COLO668 (cell line): Measurements from ENCODE around the gene SH3BP2.

Source experiments
- DNase-seq: peaks from one replicate; lab custom pipeline; 2025; ENCODE audit not compliant: unreplicated experiment; lab: John Stamatoyannopoulos, UW

Gene SH3BP2

GRCh38 chr4:2802618-2803531 lies 10.0 kb downstream of the SH3BP2 start:
- DNase-seq = no peak

DNA sequence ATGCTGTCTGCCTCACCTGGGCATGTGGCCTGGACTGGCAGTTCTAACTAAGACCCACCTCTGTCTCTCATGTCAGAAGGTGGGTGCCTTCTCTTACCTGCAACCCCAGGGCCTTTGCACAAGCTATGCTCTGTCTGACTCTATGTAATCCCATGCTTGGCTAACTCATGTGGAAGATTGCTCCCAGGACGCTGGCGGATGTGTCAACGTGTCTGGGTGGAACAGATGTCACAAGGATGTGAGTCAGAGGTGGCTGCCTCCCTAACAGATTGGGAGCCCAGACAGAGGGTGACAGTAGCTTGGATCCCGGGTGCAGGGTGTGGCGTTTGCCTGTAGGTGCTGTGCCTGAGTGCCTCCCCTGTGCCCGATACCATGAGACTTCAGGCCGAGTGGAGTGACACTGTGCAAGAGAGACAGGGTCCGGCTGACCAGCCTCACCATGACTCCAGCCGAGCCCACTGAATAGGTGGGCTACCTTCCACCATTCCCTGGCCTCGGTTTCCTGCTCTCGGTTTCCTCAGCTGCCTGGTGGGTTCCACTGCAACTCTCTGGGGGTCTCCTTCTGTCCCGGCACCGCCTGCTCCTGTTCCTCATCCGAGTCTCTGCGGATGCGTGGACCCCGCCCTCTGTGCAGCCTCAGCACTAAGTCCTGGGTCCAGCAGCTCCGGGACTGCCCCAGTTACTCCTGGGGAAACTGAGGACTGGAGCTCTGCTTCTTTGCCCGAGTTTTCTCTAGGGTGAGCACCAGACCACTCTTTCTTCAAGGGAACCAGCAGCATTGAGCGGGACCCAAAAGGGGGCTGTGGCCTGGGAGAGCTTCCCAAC lies 11.0 kb downstream of the SH3BP2 start:
- DNase-seq = peak; percentile 18

DNA sequence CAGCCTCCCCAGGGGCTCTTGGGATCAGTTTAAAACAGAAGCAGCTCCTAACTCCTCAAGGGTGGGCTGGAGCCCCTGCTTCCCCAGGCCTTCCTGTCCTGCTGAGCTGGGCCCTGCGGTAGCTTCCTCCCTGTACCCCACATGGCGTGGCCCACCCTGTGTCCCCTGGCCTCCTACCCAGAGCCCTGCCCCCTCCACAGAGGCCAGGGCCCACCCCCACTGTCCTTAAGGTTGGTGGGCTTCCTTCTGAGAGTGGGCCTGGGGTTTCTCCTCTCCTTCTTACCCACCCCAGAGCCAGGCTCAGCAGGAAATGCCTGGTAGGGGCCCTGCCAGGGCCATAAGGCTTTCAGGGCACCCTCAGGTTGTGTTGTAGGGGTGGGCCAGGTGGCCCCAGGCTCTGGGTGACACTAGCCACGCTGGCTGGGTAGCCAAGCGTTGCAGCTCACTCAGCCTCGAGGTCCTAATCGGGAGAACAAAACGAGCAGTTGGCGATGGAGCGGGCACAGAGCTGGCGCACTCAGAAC lies 11.6 kb downstream of the SH3BP2 start:
- DNase-seq = no peak

DNA sequence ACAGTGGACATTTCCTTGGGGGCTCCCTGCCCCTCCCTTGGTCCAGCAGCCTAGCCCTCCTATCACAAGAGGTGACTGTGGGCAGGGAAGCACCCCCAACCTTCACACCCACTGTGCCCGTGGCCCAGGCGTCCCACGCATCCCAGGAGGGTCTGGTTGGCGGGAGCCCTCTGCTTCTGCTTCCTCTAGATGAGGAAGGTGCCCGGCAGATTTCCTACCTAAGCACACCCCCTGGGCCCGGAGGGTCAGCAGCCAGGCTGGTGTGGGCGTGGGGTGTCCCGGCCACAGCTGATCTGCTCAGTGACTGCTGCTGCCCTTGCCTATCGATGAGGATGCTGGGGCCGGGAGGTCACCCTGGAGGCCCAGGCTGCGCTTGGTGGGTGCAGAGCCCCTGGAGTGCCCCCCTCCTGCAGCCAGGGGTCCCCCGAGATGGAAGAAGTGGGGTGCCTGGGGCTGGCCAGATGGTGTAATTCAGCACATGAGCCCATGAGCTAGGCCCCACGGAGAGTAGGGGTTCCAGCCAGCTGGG lies 12.2 kb downstream of the SH3BP2 start:
- DNase-seq = no peak

GRCh38 chr4:2805712-2806389 lies 13.0 kb downstream of the SH3BP2 start:
- no peak for DNase-seq

DNA sequence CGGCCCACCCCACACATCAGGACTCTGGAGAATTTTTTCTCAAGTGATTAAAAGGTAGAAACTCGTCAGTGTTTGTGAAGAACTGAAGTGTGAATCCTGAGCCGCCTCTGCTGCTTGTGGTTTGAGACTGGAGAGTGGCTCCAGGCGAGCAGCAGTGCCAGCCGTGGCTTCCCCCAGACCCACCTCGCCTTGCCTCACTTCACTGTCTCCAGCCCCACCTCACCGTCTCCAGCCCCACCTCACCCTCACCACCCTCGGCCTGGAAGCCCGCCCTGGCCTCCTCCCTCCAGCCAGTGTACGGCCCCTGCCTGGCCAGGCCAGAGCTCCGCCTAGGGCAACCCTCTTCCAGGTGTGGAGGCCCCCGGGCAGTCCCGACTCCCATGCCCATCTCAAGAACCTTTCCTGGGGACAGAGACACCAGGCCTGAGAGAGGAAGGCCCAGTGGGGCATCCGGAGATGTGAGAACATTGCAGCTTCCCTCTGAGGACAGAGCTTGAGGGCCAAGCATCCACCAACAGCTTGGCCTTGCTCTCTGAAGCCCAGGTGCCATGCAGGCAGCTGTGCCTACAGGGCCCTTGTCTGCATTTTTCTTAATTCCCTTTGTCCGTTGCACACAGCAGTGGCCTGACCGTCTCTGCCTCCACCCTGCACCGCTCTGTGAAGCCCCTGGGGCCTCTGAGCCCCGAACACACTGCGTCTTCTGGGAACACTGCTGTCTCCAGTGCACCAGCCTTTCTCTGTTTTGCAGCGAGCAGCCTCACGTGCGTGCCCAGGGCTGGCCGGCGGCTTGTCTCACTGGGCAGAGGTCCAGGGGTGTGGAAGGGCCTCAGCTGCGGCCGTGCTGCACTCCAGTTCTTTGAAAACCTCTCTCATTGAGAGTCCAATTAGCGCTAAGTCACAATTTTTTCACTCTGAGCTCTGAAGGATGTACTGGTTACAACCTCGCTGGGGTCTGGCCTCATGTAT lies 13.8 kb downstream of the SH3BP2 start:
- DNase-seq = no peak

- no peak for DNase-seq
These were observed 14.7 kb downstream of the SH3BP2 start for GRCh38 chr4:2807571-2807970.

DNA sequence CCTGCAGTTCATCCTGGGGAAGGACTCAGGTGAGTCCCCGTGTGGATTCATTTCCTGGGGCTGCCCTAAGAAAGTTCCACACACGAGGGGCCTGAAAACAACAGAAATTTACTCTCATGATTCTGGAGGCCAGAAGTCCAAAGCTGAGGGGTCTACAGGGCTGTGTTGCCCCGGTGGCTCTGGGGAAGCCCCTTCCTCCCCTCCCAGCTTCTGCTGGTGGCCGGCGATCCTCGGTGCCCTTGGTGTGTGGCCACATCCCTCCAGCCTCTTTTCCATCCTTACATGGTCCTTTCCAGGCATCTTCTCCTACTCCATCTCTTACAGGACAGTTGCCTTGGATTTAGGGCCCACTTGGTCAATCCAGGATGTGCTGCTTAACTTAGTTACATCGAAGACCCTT lies 15.1 kb downstream of the SH3BP2 start:
- no peak for DNase-seq

DNA sequence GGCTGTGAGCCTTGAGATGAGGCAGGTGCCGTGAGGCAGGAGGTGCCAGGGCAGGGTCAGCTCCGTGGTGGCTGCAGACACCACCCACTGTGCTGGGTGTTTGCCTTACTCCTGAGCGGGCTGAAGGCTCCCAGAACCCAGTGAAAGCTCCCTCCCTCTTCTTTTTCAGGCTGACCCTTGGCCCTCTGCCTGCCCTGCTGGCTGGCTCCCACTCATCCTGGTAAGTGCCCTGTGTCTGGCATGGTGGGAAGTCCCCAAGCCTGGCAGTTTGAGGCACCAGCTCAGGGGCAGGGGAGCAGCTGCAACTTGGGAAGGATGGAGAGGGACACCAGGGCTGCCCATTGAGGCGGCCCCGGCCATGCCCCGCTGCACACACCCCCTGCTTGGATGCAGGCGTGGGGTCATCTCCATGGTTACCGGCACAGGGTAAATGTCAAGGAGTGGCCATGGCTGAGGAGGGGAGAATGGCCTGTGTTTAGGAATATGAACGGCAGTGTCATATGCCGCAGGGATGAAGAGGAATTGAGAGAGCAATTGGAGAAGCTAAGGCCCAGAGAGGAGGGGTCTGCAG lies 16.8 kb downstream of the SH3BP2 start:
- DNase-seq = peak; percentile 37

- DNase-seq = no peak
These were observed 17.5 kb downstream of the SH3BP2 start for GRCh38 chr4:2810388-2810787.

DNA sequence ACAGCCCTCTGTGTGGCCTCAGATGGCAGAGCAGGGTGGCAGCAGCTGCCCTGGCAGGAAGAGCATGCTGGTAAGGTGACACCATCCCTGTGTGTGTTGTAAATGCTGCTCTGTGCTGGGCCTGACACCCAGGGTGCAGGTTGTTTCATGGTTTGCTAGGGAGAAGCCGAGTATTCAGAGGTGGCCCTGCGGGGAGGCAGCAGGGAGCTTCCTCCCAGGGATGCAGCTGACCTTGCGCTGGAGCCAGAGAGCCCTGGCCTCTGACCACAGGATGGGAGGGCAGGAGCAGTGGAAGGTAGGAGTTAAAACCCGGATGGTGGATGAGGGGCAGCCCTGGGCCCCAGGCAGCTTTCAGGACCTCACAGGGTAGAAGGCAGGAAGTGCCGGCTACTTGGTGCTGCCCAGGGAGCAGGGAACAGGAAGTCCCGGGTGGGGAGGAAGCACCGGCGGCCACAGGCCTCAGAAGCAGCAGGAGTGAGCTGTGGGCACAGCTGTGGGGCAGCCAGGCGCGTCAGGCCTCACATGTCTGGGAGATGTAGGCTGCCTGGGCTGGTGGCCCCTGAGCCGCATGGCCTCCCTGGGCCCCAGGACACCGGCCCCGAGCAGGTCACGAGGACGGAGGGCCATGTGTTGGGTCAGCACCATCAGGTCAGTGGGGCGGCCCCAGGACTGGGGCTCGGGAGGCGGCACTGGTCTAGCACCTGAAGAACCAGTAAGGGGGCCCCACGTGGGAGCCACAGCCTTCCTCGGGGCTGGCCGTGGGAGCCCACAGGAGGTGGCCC lies 19.1 kb downstream of the SH3BP2 start:
- DNase-seq = peak; percentile 85

DNA sequence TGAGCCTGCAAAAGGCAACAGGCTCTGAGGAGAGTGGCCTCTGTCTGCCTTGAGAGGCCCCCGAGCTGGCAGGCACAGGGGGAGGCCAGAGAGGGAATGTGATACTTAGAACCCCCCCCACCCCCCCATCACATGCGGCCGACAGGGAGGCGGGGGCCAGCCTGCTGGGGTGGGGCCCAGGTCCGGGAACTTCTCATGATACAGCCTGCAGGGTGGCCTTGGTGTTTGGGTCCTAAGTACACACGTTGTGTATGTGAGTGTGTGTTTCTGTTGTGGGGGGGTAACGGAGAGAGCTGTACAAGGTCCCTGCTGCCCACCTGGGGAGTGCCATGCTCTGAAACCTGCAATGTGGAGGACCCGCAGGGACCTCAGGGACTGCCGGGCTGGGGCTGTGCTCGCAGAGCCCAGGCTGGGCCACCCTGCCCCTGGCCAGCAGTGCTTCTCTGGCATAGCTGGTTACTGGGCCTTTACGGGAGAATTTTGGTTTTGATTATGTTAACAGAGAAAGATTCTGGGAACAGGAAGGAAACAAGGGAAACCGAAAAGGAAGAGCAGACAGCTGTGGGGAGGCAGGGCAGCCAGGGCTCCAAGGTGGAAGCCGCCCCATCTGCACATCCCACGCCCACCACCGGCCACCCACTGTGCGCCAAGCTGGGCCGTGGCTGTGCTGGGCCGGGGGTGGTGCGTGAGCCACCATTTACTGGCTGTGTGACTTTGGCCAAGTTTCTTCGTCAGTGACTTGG lies 19.9 kb downstream of the SH3BP2 start:
- DNase-seq = peak; percentile 49

DNA sequence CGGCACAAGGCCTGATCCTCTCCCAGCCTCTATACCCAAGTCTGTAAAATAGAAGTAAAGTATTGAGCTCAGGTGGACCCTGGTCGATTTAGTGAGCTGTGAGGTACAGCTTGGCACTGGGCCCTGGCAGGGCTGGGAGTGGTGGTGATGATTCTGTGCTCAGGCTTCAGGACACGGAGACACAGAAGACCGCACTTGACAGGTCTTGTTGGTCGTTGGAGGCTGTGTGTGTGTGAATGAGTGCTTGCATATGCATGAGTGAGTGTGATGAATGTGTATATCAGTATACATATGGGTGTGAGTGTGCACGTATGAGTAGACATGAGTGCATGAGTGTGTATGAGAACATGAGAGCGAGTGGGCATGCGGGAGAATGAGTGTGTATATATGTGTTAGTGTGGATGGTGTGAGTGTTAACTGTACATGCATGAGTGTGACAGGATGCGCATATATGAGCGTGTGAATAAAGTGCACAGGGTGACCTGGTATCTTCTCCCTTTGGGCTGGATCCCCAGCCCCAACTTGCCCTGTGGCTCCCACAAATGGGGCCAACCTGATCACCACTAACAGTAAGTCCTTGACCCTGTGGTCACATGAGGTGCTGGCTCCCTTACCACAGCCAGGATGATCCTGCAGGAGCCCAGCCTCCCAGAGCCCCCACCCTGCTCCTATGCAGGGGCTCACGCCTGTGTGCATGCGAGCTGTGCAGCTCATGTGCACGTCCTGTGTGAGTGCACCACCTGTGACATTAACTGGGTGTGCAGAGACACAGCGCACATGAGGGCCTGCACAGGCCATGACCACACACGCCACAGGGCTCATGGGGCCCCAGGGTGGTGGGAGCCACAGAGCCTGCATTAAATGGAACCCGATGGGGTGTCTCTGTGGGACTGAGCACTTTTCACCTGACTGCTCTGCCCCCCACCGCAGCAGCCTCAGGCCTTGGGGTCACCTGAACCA lies 20.8 kb downstream of the SH3BP2 start:
- DNase-seq = no peak

DNA sequence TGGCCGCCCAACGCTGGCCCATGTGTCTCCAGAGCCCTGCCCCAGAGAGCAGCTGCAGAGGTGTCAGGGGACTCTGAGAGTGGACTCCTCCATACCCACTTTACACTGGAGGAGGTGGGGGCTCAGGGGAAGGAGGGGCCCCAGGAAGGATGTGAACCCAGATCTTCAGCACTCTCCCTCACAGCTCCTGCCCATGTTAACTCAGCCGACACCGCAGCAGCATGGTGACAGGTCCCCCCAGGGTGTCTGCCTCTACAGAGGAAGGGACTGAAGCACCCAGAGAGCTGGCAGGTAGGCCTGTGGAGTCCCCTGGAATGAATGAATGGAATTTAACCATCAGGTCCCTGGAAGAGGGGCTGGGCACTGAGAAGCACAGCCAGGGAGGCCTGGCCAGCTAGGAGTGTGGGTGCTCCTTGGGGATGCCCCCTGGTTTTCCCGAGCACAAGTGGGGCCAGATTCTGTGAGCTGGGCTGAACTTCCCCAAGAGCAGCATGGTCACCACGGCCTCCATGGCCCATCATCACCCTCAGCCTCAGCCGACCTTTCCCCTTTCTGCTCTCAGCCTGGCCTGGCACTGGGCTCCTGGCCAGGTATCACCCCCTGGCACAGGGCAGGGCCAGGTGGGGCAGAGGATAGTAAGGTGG lies 21.9 kb downstream of the SH3BP2 start:
- DNase-seq = no peak

DNA sequence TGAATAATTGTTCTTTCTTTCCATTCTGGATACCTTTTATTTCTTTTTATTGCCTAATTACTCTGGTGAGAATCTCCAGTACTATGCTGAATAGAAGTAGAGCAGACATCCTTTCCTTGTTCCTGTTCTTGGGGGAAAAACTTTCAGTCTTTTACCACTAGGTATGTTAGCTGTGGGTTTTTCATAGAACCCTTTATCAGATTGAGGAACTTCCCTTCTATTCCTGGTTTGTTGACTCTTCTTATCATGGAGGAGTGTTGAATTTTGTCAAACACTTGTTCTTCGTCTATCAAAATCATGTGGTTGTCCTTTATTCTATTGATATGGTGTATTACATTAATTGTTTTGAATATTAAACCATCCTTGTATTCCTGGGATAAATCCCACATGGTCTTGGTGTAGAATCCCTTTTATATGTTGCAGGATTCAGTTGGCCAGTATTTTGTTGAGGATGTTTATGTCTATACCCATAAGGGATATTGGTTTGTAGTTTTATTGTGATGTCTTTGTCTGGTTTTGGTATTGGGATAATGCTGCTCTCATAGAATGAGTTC lies 23.6 kb downstream of the SH3BP2 start:
- no peak for DNase-seq

DNA sequence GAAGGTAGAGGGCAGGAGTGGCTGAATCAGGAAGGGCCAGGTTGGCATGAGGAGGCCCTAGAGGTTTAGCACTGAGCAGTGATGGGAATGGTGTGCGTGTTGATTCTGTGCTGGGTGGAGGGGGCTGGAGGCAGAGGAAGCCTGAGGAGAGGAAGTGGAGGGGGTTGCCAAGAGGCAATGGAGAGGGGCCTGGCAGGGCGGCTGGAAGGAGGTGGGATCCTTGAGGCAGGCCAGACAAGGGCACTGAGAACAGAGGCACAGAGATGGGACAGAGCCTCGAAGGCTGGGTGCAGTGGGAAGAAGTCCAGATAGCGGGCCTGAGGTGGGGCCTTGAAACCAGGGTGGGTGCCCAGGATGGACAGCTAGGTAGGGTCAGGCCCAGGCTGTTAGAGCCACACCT lies 24.3 kb downstream of the SH3BP2 start:
- DNase-seq = no peak
